PFSK-1 (cell line): ENCODE data around the gene ECHDC1.

Source experiments
- FOXP2 ChIP-seq: optimal IDR thresholded peaks from 2 replicates; pipeline ENCODE3; 2011; ENCODE audit warnings: borderline replicate concordance, control low read depth, inconsistent platforms; ENCODE audit not compliant: insufficient read depth; ENCODE audit errors: extremely low read length, extremely low read depth
- POLR2AphosphoS5 ChIP-seq: IDR thresholded peaks from 2 replicates; pipeline ENCODE4 v1.6.1; 2012; ENCODE audit warnings: low read depth, mild to moderate bottlenecking, control low read depth, low read length, moderate library complexity
- SIN3A ChIP-seq: IDR thresholded peaks from 2 replicates; pipeline ENCODE4 v1.6.1; 2012; ENCODE audit warnings: mild to moderate bottlenecking, low read length, moderate library complexity, borderline replicate concordance; ENCODE audit not compliant: insufficient read depth
- TAF1 ChIP-seq: IDR thresholded peaks from 2 replicates; pipeline ENCODE4 v1.6.1; 2012; ENCODE audit warnings: low read length, control low read depth, borderline replicate concordance; ENCODE audit not compliant: insufficient read depth
- TF ChIP-seq, protein P1 (sequence below), 2 experiments: IDR thresholded peaks; 2 replicates each; pipeline versions ENCODE4 v1.6.1 to v1.8.0; 2011 to 2012; ENCODE audit warnings: low read depth in 2 of 2, low read length in 2 of 2, control low read depth in 1 of 2, inconsistent platforms in 1 of 2, mild to moderate bottlenecking in 1 of 2, moderate library complexity in 1 of 2; ENCODE audit not compliant: insufficient read depth in 1 of 2

Gene ECHDC1

DNA sequence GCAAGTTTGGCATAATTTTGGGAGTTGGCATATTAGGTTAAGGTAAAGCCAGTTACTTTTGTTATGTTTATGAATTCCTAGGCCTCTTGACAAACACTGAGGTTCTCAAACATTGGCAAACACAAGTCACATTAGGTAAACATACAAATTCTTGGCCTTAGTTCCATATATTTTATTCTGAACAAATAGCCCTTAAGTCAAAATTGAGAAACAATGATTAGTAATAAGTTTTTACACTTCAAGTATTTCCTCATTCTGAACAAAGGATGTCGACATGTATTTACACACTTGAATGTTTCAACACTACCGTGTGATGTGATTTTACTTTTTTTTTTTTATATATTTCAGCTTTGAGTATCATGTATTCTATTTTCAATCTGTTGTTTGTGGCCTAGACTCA is 3.8 kb upstream of the ECHDC1 start:
- no peak for TF ChIP-seq FOXP2
- no peak for TF ChIP-seq SIN3A
- TF ChIP-seq POLR2AphosphoS5 = no peak
- no peak for TF ChIP-seq TAF1
- TF ChIP-seq, protein P1, sequence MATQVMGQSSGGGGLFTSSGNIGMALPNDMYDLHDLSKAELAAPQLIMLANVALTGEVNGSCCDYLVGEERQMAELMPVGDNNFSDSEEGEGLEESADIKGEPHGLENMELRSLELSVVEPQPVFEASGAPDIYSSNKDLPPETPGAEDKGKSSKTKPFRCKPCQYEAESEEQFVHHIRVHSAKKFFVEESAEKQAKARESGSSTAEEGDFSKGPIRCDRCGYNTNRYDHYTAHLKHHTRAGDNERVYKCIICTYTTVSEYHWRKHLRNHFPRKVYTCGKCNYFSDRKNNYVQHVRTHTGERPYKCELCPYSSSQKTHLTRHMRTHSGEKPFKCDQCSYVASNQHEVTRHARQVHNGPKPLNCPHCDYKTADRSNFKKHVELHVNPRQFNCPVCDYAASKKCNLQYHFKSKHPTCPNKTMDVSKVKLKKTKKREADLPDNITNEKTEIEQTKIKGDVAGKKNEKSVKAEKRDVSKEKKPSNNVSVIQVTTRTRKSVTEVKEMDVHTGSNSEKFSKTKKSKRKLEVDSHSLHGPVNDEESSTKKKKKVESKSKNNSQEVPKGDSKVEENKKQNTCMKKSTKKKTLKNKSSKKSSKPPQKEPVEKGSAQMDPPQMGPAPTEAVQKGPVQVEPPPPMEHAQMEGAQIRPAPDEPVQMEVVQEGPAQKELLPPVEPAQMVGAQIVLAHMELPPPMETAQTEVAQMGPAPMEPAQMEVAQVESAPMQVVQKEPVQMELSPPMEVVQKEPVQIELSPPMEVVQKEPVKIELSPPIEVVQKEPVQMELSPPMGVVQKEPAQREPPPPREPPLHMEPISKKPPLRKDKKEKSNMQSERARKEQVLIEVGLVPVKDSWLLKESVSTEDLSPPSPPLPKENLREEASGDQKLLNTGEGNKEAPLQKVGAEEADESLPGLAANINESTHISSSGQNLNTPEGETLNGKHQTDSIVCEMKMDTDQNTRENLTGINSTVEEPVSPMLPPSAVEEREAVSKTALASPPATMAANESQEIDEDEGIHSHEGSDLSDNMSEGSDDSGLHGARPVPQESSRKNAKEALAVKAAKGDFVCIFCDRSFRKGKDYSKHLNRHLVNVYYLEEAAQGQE (IDR thresholded peaks at IDR 0.05; ENCODE audit: insufficient read depth in 1 of 2, low read depth in 2 of 2, low read length in 2 of 2) = no peak

DNA sequence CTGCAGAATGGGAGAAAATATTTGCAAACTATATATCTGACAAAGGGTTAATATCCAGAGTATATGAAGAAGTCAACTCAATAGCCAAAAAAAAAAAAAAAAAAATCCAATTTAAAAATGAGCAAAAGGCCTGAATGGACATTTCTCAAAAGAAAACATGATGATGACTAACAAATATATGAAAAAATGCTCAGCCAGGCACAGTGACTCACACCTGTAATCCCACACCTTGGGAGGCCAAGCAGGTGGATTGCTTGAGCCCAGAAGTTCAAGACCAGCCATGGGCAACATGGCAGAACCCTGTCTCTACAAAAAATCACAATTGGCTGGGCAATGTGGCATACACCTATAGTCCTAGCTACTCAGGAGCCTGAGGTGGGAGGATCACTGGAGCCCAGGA is 2.1 kb upstream of the ECHDC1 start:
- TF ChIP-seq, protein P1 (IDR thresholded peaks at IDR 0.05; ENCODE audit: insufficient read depth in 1 of 2, low read depth in 2 of 2, low read length in 2 of 2) = no peak
- TF ChIP-seq SIN3A (no peak), TAF1 (no peak), POLR2AphosphoS5 (no peak), FOXP2 (no peak)

DNA sequence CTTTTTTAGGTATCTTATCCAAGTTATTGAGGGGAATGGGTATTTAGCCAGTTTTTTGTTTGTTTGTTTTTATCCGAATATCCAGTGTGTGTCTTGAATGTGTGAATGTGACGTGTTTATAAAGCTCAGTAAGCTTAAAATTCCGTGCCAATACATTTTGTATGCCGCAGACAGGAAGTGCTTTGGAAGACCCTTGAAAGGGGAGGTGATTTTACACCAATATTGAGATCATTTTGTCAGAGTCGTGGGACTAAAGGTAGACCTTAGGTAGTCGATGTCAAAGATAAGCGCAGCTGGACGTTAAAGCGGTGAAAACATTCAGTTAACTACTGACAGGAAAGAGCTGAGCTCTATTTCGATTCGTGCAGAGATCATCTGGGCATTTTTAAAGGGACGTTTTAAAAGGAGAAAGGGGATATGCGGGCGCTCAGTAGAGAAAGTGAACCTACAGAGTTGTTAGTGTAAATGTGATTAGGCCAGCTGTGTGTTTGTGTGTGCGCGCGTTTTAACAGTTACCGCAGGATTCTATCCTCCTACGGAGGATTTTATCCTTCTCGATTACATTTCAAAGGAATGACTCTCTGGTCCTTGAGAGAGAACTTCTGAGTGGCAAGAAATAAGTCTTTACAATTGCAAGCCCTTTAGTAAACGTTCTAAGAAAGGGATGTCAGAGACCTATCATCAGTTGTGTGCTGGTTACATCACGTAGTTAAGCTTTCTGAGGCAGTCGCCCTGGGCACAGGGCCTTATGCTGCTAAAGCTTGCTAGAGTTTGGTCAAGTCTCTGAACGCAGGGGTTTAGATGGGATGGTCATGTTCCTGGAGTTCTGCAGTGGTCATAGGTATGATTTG is 625 bp upstream of the ECHDC1 start:
- TF ChIP-seq TAF1 = no peak
- TF ChIP-seq, protein P1 (IDR thresholded peaks at IDR 0.05; ENCODE audit: insufficient read depth in 1 of 2, low read depth in 2 of 2, low read length in 2 of 2) = no peak
- TF ChIP-seq SIN3A = no peak
- no peak for TF ChIP-seq POLR2AphosphoS5
- no peak for TF ChIP-seq FOXP2

DNA sequence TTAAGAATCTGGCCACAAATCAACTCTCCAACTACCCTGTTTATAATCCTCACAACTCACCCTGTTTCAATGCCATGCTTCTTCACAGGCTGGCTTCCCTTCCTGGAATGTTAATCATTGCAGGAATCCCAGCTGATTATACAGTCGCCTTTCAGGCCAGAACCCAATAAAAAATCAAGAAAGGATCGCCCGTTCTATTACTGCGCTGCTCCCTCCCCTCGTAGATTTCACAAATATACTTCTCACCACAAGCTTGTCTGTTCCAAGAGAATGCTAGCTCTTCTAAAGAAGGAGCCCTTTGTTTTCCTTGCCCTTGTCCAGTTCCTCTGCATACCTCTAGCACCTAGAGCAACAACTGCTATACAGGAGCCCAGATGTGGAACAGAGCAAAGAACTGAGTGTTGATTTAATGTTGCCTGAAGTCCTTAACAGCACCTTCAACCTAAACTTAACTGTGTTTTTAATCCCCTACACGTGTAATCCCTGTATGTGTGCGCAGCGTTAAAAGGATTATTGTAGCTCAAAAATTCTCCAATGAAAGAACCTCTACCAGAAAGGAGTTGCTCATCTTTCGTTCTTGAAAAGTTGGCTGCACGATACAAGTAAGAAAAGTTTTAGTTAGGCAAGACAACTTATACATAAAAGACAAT is 988 bp downstream of the ECHDC1 start:
- TF ChIP-seq FOXP2 (no peak), TAF1 (no peak), SIN3A (no peak), POLR2AphosphoS5 (no peak)
- TF ChIP-seq, protein P1 (IDR thresholded peaks at IDR 0.05; ENCODE audit: insufficient read depth in 1 of 2, low read depth in 2 of 2, low read length in 2 of 2) = no peak
